Thyroid gland (tissue), 4 donors: ENCODE results near the gene LYRM4. TPM values are rescaled to one million over a fixed set of nuclear protein-coding genes. Genes with fewer than 3 reads are reported as not detected.
A peak's percentile ranks its signal among the peaks of the same experiment; 100 is the strongest.

ENCODE experiments used
- DNase-seq, 2 donors: peaks; one replicate each; pipeline ENCODE4 v3.0.0-alpha.2; 2019
- H3K27ac ChIP-seq, 3 donors: fragments of 200-600 bp; sonication (generic); 1 replicate in 2 of 3; 2 replicates in 1 of 3; pipeline ENCODE4 v1.5.1; 2016 to 2019; ENCODE audit warnings: mild to moderate bottlenecking in 1 of 3, moderate library complexity in 1 of 3
- H3K27me3 ChIP-seq: fragments of 200-600 bp; sonication (generic); one replicate; pipeline ENCODE4 v1.5.1; 2019
- H3K36me3 ChIP-seq, 2 donors: fragments of 200-600 bp; sonication (generic); one replicate each; pipeline ENCODE4 v1.5.1; 2016 to 2019
- H3K4me1 ChIP-seq, 2 donors: fragments of 200-600 bp; sonication (generic); one replicate each; pipeline ENCODE4 v1.5.1; 2017 to 2019
- H3K4me3 ChIP-seq, 3 donors: fragments of 200-600 bp; sonication (generic); replicated peaks in 1 of 3; 1 replicate in 2 of 3; 2 replicates in 1 of 3; pipeline ENCODE4 v1.5.1; 2016; ENCODE audit warnings: mild to moderate bottlenecking in 1 of 3
- H3K9me3 ChIP-seq: fragments of 200-600 bp; sonication (generic); one replicate; pipeline ENCODE4 v1.5.1; 2017
- CTCF ChIP-seq, 6 experiments: fragments of 200-600 bp in 3 of 6; fragments of 450-650 bp in 3 of 6; sonication (generic) in 3 of 6; IDR thresholded peaks; one replicate each; pipeline ENCODE4 v1.5.1; 2016 to 2019; ENCODE audit warnings: antibody characterized with exemption in 6 of 6, mild to moderate bottlenecking in 2 of 6, inconsistent platforms in 1 of 6, moderate library complexity in 1 of 6
- POLR2A ChIP-seq, 2 donors: fragments of 450-650 bp; IDR thresholded peaks; one replicate each; pipeline ENCODE4 v1.6.1; 2017; ENCODE audit warnings: antibody characterized with exemption in 2 of 2, mild to moderate bottlenecking in 2 of 2, moderate library complexity in 1 of 2
- WGBS, 2 donors: methylation state at CpG; one replicate each; pipeline ENCODE4 v1.1.5; 2017; 5-methylcytosine and 5-hydroxymethylcytosine counted together
- intact Hi-C: fragments of 100-400 bp; cut with DNase I; formaldehyde crosslinking; loops from one replicate; pipeline ENCODE4 v1.15.1; 2023
- total RNA-seq, 4 donors: library from RNA; depleted of rRNA; stranded (reverse); fragments of >200 nt; gene quantifications; one replicate each; pipeline ENCODE4 v1.2.3, GENCODE V29; 2016

LYRM4 gene
- total RNA-seq, 4 donors from 2014 or later, result 26.7 to 32.2 (median 29.5) TPM

DNA sequence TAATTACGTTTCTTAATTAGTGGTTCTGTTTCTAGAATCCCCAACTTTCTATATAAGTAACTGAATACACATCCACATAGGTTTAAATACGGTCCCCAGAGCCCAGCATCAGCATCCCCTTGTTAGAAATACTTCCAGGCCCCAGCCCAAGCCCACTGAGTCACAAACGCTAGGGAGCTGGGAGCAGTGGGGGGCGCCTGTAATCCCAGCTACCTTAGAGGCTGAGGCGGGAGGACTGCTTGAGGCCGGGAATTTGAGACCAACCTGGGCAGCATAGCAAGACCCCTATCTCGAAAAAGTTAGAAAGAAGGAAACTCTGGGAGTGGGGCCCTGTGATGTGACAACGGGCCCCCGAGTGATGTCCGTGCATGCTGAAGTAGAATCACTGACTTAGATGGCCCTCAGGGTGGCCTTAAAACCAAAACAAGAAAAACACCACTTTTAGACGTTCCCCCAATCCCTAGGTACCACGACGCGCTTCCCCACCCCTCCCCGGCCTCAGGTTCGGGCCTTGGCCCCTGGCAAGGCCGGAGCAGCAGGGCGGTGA is 176.9 kb downstream of the LYRM4 start:
- WGBS, 2 donors, result 55 to 74% methylated on average over 12 to 18 of the region's 18 CpGs
- H3K27ac ChIP-seq, result no peak overlapping the region
- intact Hi-C loops, result no loop called here
- no peaks in the 10 kb centered on the region for H3K36me3 ChIP-seq
- H3K27me3 ChIP-seq, result no peaks in the 10 kb centered on the region
- peaks cover 8 to 14% of the 10 kb centered on the region in 2 donors for H3K4me1 ChIP-seq
- TF ChIP-seq CTCF (IDR thresholded peaks at IDR 0.05), result no peak
- no peak for TF ChIP-seq POLR2A (IDR thresholded peaks at IDR 0.05)
- no peak for DNase-seq
- H3K4me3 ChIP-seq, result peak overlapping the region in 2 of 3 donors; percentile 58 to 64
- no peaks in the 10 kb centered on the region for H3K9me3 ChIP-seq

GRCh38 chr6:5083307-5083583 is 177.5 kb downstream of the LYRM4 start:
- Histone ChIP-seq H3K36me3 (no peaks in the 10 kb centered on the region), H3K27me3 (no peaks in the 10 kb centered on the region), H3K27ac (no peak overlapping the region), H3K4me3 (no peak overlapping the region), H3K4me1 (peaks cover 8 to 14% of the 10 kb centered on the region in 2 donors), H3K9me3 (no peaks in the 10 kb centered on the region)
- TF ChIP-seq POLR2A (IDR thresholded peaks at IDR 0.05), result no peak
- no peak for TF ChIP-seq CTCF (IDR thresholded peaks at IDR 0.05)
- DNase-seq, result no peak
- 44 to 50% methylated on average over 4 of the region's 4 CpGs for WGBS, 2 donors
- intact Hi-C loops, result no loop called here

GRCh38 chr6:5082487-5083306 is 178.1 kb downstream of the LYRM4 start:
- WGBS, 2 donors, result 58 to 65% methylated on average over 12 of the region's 12 CpGs

DNA sequence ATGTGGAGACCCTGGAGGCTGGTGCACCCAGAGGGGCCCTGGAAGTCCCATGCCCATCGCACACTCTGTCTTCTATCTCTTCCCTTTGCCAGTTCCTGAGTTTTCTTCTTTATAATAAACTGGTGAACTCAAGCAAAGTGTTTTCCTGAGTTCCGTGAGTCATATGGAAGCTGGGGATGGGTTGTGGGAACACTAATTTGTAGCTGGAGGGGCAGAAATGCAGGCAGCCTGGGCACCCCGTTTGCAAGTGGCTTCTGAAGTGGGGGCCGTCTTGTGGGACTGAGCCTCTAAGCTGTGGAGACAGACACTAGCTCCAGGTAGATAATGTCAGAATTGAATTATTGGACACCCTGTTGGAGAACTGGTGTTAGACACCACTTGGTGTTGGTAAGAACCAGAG is 178.8 kb downstream of the LYRM4 start:
- WGBS, 2 donors, result 66 to 69% methylated on average over 4 of the region's 4 CpGs
- no peak overlapping the region for H3K4me3 ChIP-seq
- TF ChIP-seq POLR2A (IDR thresholded peaks at IDR 0.05), result no peak
- TF ChIP-seq CTCF (IDR thresholded peaks at IDR 0.05), result no peak
- H3K4me1 ChIP-seq, result peaks cover 8 to 14% of the 10 kb centered on the region in 2 donors
- H3K27ac ChIP-seq, result no peak overlapping the region
- H3K9me3 ChIP-seq, result no peaks in the 10 kb centered on the region
- H3K27me3 ChIP-seq, result no peaks in the 10 kb centered on the region
- intact Hi-C loops, result no loop called here
- no peak for DNase-seq
- no peaks in the 10 kb centered on the region for H3K36me3 ChIP-seq

More at GRCh38 chr6:5082487-5083306, 178.1 kb downstream of the LYRM4 start:
- peak; percentile 32 to 34 for DNase-seq
- H3K27me3 ChIP-seq, result no peaks in the 10 kb centered on the region
- intact Hi-C loops, result no loop called here
- no peaks in the 10 kb centered on the region for H3K9me3 ChIP-seq
- H3K27ac ChIP-seq, result no peak overlapping the region
- H3K4me1 ChIP-seq, result peaks cover 8 to 14% of the 10 kb centered on the region in 2 donors
- TF ChIP-seq CTCF (IDR thresholded peaks at IDR 0.05) (no peak), POLR2A (IDR thresholded peaks at IDR 0.05) (no peak)
- H3K36me3 ChIP-seq, result no peaks in the 10 kb centered on the region
- H3K4me3 ChIP-seq, result no peak overlapping the region

DNA sequence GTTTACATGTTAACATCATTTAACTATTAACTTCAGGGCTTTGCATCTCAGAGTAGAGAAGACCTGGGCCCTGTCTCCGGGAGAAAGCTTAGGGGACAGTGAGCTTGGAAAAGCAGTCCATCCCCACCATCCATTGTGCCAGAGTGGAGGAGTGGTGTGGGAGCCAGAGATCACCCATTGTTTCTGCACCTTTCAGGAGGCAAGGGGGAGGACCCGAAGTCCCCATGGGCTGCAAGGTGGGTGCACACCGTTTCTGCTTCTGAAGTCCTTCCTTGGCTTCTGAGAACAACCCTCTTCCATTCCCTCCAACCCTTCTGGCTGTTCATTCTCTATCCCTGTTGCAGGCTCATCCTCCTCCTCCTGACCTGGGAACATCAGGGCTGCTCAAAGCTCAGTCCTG is 179.6 kb downstream of the LYRM4 start:
- H3K4me1 ChIP-seq, result peaks cover 5 to 9% of the 10 kb centered on the region in 2 donors
- TF ChIP-seq CTCF (IDR thresholded peaks at IDR 0.05) (no peak), POLR2A (IDR thresholded peaks at IDR 0.05) (no peak)
- no peak for DNase-seq
- 96% methylated on average over 3 of the region's 3 CpGs for WGBS, 2 donors
- H3K36me3 ChIP-seq, result no peaks in the 10 kb centered on the region
- no peaks in the 10 kb centered on the region for H3K9me3 ChIP-seq
- H3K27ac ChIP-seq, result no peak overlapping the region
- intact Hi-C loops, result no loop called here
- no peaks in the 10 kb centered on the region for H3K27me3 ChIP-seq
- H3K4me3 ChIP-seq, result no peak overlapping the region
